GM18520 (cell line): Measurements from ENCODE around the gene RGS2.

Source experiments
- ATAC-seq: cut with Tn5 transposase; IDR thresholded peaks from one replicate; pipeline ENCODE4 v1.9.1; 2021; ENCODE audit not compliant: unreplicated experiment

Gene RGS2

GRCh38 chr1:192808518-192809306 lies at the start of gene RGS2:
TSS of gene RGS2 (plus strand) at chr1:192809039. CDS start at chr1:192809072, 33 bp downstream.
- ATAC-seq: peak; percentile 80

GRCh38 chr1:192759104-192759503 lies 49.7 kb upstream of the RGS2 start:
- ATAC-seq: no peak

- ATAC-seq: no peak
Measured at GRCh38 chr1:192762265-192762664, 46.6 kb upstream of the RGS2 start.

GRCh38 chr1:192763243-192763642 lies 45.6 kb upstream of the RGS2 start:
- no peak for ATAC-seq

- ATAC-seq: no peak
Measured at GRCh38 chr1:192763756-192764155, 45.1 kb upstream of the RGS2 start.

- no peak for ATAC-seq
Measured at GRCh38 chr1:192764675-192765074, 44.2 kb upstream of the RGS2 start.

- no peak for ATAC-seq
Measured at GRCh38 chr1:192766009-192766625, 42.7 kb upstream of the RGS2 start.

GRCh38 chr1:192766876-192767275 lies 42.0 kb upstream of the RGS2 start:
- ATAC-seq: no peak

GRCh38 chr1:192767798-192768197 lies 41.0 kb upstream of the RGS2 start:
- ATAC-seq: no peak

- no peak for ATAC-seq
Measured at GRCh38 chr1:192768463-192768862, 40.4 kb upstream of the RGS2 start.

- ATAC-seq: no peak
Measured at GRCh38 chr1:192771341-192771740, 37.5 kb upstream of the RGS2 start.

GRCh38 chr1:192775631-192776030 lies 33.2 kb upstream of the RGS2 start:
- no peak for ATAC-seq

- ATAC-seq: no peak
Measured at GRCh38 chr1:192776206-192776605, 32.6 kb upstream of the RGS2 start.

GRCh38 chr1:192776998-192777397 lies 31.8 kb upstream of the RGS2 start:
- no peak for ATAC-seq

GRCh38 chr1:192783791-192784190 lies 25.0 kb upstream of the RGS2 start:
- no peak for ATAC-seq

GRCh38 chr1:192784397-192784796 lies 24.4 kb upstream of the RGS2 start:
- ATAC-seq: no peak

- no peak for ATAC-seq
Measured at GRCh38 chr1:192786576-192786975, 22.3 kb upstream of the RGS2 start.

GRCh38 chr1:192787914-192788585 lies 20.8 kb upstream of the RGS2 start:
- ATAC-seq: no peak

GRCh38 chr1:192789871-192790270 lies 19.0 kb upstream of the RGS2 start:
- no peak for ATAC-seq

- ATAC-seq: no peak
Measured at GRCh38 chr1:192792628-192793027, 16.2 kb upstream of the RGS2 start.

GRCh38 chr1:192793983-192794767 lies 14.7 kb upstream of the RGS2 start:
- ATAC-seq: no peak

GRCh38 chr1:192794768-192795035 lies 14.1 kb upstream of the RGS2 start:
- no peak for ATAC-seq
